Endothelial cell of hepatic sinusoid (primary cell): ENCODE results near the gene SAP30BP.

Experiments used
- in situ Hi-C: cut with HindIII; loops from 2 replicates; pipeline ENCODE4 v1.10.0; 2017; ENCODE audit warnings: low sequenced_read_pairs

Gene SAP30BP

GRCh38 chr17:75733471-75733870 is 66.3 kb downstream of the SAP30BP start:
- in situ Hi-C loops, result no loop called here

GRCh38 chr17:75734674-75735294 is 67.6 kb downstream of the SAP30BP start:
- in situ Hi-C loops, result no loop called here

GRCh38 chr17:75736173-75736835 is 69.2 kb downstream of the SAP30BP start:
- in situ Hi-C loops, result no loop called here

- in situ Hi-C loops, result no loop called here
Measured at GRCh38 chr17:75737133-75737962, 70.2 kb downstream of the SAP30BP start.

- in situ Hi-C loops, result no loop called here
Measured at GRCh38 chr17:75738218-75738802, 71.2 kb downstream of the SAP30BP start.

GRCh38 chr17:75739174-75739573 is 72.0 kb downstream of the SAP30BP start:
- in situ Hi-C loops, result no loop called here

- in situ Hi-C loops, result loop anchor here (5.0 kb wide), 1 partner anchor 58 kb away; no protein-coding TSS in a partner anchor
Measured at GRCh38 chr17:75739801-75740200, 72.7 kb downstream of the SAP30BP start.

GRCh38 chr17:75740215-75740614 is 73.1 kb downstream of the SAP30BP start:
- in situ Hi-C loops, result loop anchor here (5.0 kb wide), 1 partner anchor 58 kb away; no protein-coding TSS in a partner anchor

- in situ Hi-C loops, result loop anchor here (5.0 kb wide), 1 partner anchor 58 kb away; no protein-coding TSS in a partner anchor
Measured at GRCh38 chr17:75740631-75741077, 73.5 kb downstream of the SAP30BP start.

GRCh38 chr17:75742337-75742736 is 75.2 kb downstream of the SAP30BP start:
- in situ Hi-C loops, result loop anchor here (5.0 kb wide), 1 partner anchor 60 kb away; no protein-coding TSS in a partner anchor

- in situ Hi-C loops, result loop anchor here (5.0 kb wide), 1 partner anchor 61 kb away; no protein-coding TSS in a partner anchor
Measured at GRCh38 chr17:75743625-75744206, 76.6 kb downstream of the SAP30BP start.

GRCh38 chr17:75748706-75749105 is 81.6 kb downstream of the SAP30BP start:
- in situ Hi-C loops, result no loop called here

GRCh38 chr17:75749545-75750389 is 82.6 kb downstream of the SAP30BP start:
- in situ Hi-C loops, result no loop called here

GRCh38 chr17:75750661-75751423 is 83.7 kb downstream of the SAP30BP start:
- in situ Hi-C loops, result no loop called here

- in situ Hi-C loops, result no loop called here
Measured at GRCh38 chr17:75751676-75752404, 84.7 kb downstream of the SAP30BP start.

GRCh38 chr17:75752405-75752709 is 85.2 kb downstream of the SAP30BP start:
- in situ Hi-C loops, result no loop called here

- in situ Hi-C loops, result no loop called here
Measured at GRCh38 chr17:75752802-75753513, 85.8 kb downstream of the SAP30BP start.
